PC-3 (cell line): ENCODE data around the gene KLF5. TPM values are rescaled to one million over a fixed set of nuclear protein-coding genes. Genes with fewer than 3 reads are reported as not detected.
"Not testable (repeated sequence)": the region's sequence is repeated elsewhere in the genome, so short reads cannot be mapped to it uniquely, and the experiment has no call there.

Source experiments
- ATAC-seq: fragments of 200-7000 bp; cut with Tn5 transposase; 2 replicates; pipeline ENCODE4 v1.9.1; 2020; ENCODE audit warnings: mild to moderate bottlenecking, moderate library complexity
- BruUV-seq: library from RNA; stranded (reverse); fragments of 400-500 nt; replicated peaks from 2 replicates; lab custom pipeline; 2021; lab: Mats Ljungman, UMichigan
- CTCF ChIA-PET: fragments of 300-600 bp; sonication (Branson Sonifier 250); formaldehyde crosslinking; loops from one replicate; lab custom pipeline; 2022; ENCODE audit warnings: antibody characterized with exemption; lab: Charles Lee
- POLR2A ChIA-PET: fragments of 300-600 bp; sonication (Branson Sonifier 250); formaldehyde crosslinking; loops from one replicate; lab custom pipeline; 2022; ENCODE audit warnings: antibody characterized with exemption; ENCODE audit not compliant: unreplicated experiment; lab: Charles Lee
- DNase-seq: peaks from one replicate; pipeline ENCODE4 v3.0.0-alpha.2; 2015
- H2AFZ ChIP-seq: fragments of 300-600 bp; sonication (generic); 2 replicates; pipeline ENCODE4 v1.6.0; 2016; ENCODE audit warnings: antibody characterized with exemption, low read length
- H3F3A ChIP-seq: fragments of 300-600 bp; sonication (generic); one replicate; pipeline ENCODE4 v1.6.0; 2017; ENCODE audit warnings: antibody characterized with exemption, low read length, control low read depth, mild to moderate bottlenecking; ENCODE audit not compliant: unreplicated experiment
- H3K27ac ChIP-seq: fragments of 300-600 bp; sonication (generic); 2 replicates; pipeline ENCODE4 v1.5.1; 2016; ENCODE audit warnings: mild to moderate bottlenecking, low read length
- H3K27me3 ChIP-seq: fragments of 300-600 bp; sonication (generic); 2 replicates; pipeline ENCODE4 v1.6.1; 2016; ENCODE audit warnings: low read length, mixed read lengths
- H3K36me3 ChIP-seq: fragments of 300-600 bp; sonication (generic); 2 replicates; pipeline ENCODE4 v1.6.1; 2016; ENCODE audit warnings: low read depth, mixed run types, low read length, mixed read lengths
- H3K4me1 ChIP-seq: fragments of 300-600 bp; sonication (generic); 2 replicates; pipeline ENCODE4 v1.5.1; 2016; ENCODE audit warnings: low read length; ENCODE audit not compliant: insufficient read depth
- H3K4me2 ChIP-seq: fragments of 300-600 bp; sonication (generic); 2 replicates; pipeline ENCODE4 v1.6.0; 2016; ENCODE audit warnings: low read length
- H3K4me3 ChIP-seq: fragments of 300-600 bp; sonication (generic); 2 replicates; pipeline ENCODE4 v1.5.1; 2016; ENCODE audit warnings: mild to moderate bottlenecking, low read length, mixed read lengths
- H3K79me2 ChIP-seq: fragments of 300-600 bp; sonication (generic); 2 replicates; pipeline ENCODE4 v1.6.1; 2017; ENCODE audit warnings: low read length, mixed read lengths
- H3K9ac ChIP-seq: fragments of 300-600 bp; sonication (generic); 2 replicates; pipeline ENCODE4 v1.6.0; 2016; ENCODE audit warnings: mild to moderate bottlenecking, low read length
- H3K9me2 ChIP-seq: fragments of 300-600 bp; sonication (generic); replicated peaks from 2 replicates; pipeline ENCODE4 v1.6.1; 2016; ENCODE audit warnings: mixed run types, low read length, mixed read lengths
- H3K9me3 ChIP-seq: fragments of 300-600 bp; sonication (generic); 2 replicates; pipeline ENCODE4 v1.6.1; 2016; ENCODE audit warnings: low read length, mixed read lengths
- H4K20me1 ChIP-seq: fragments of 300-600 bp; sonication (generic); 2 replicates; pipeline ENCODE4 v1.6.1; 2016; ENCODE audit warnings: low read length, mixed read lengths
- EZH2 ChIP-seq: fragments of 300-600 bp; sonication (generic); IDR thresholded peaks from one replicate; pipeline ENCODE4 v1.6.1; 2017; ENCODE audit warnings: antibody characterized with exemption, mild to moderate bottlenecking, low read length; ENCODE audit not compliant: unreplicated experiment
- EZH2phosphoT487 ChIP-seq: fragments of 300-600 bp; sonication (generic); IDR thresholded peaks from 2 replicates; pipeline ENCODE4 v1.6.1; 2018; ENCODE audit warnings: mild to moderate bottlenecking, antibody characterized with exemption, low read length, borderline replicate concordance
- intact Hi-C: fragments of 100-400 bp; cut with micrococcal nuclease; formaldehyde crosslinking; loops from 2 replicates; pipeline ENCODE4 v1.9.0; 2023
- total RNA-seq: library from RNA; depleted of rRNA; stranded (reverse); fragments of >200 nt; gene quantifications from 2 replicates; pipeline ENCODE4 v1.2.3, GENCODE V29; 2014
- TF ChIP-seq, protein P1 (sequence below): fragments of 300-600 bp; sonication (generic); conservative IDR thresholded peaks from 2 replicates; pipeline ENCODE4 v1.5.1; 2017; ENCODE audit warnings: antibody characterized with exemption, low read depth, mild to moderate bottlenecking, low read length

KLF5 gene
- total RNA-seq, 1 experiment from 2014 or later: 53.7 TPM

DNA sequence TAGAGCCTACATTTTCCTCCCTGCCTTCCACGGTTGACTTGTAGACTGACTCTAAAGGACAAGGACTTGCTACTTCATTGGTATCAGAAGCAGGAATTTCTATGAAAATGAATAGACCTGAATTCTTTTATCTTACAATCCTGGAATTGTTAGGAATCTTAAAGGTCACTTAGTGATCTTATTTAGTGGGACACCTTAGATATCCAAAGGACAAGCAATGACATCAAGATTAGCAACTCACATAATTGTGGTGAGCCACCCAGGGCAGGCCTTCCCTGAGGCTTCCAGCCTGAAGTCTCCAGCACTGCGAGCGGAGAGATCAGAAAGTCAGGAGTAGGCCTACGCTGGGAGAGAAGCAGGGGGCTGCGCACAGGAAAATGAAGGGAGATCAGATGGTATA lies 37.8 kb downstream of the KLF5 start:
- ChIA-PET CTCF (no interaction called here), POLR2A (no interaction called here)
- 0 out of 2 replicates have a peak overlapping the region, but pooled peaks have one; percentile 32 for H2AFZ ChIP-seq
- H3K27me3 ChIP-seq: no peaks in the 10 kb centered on the region
- peak overlapping the region; percentile 51 for H3K27ac ChIP-seq
- H3K79me2 ChIP-seq: no peaks in the 10 kb centered on the region
- H3K4me1 ChIP-seq: peaks cover 15% of the 10 kb centered on the region
- peak overlapping the region; percentile 44; the same call in 1 of the 2 replicates for H3K4me2 ChIP-seq
- intact Hi-C loops: no loop called here
- no peaks in the 10 kb centered on the region for H3F3A ChIP-seq
- TF ChIP-seq, protein P1, sequence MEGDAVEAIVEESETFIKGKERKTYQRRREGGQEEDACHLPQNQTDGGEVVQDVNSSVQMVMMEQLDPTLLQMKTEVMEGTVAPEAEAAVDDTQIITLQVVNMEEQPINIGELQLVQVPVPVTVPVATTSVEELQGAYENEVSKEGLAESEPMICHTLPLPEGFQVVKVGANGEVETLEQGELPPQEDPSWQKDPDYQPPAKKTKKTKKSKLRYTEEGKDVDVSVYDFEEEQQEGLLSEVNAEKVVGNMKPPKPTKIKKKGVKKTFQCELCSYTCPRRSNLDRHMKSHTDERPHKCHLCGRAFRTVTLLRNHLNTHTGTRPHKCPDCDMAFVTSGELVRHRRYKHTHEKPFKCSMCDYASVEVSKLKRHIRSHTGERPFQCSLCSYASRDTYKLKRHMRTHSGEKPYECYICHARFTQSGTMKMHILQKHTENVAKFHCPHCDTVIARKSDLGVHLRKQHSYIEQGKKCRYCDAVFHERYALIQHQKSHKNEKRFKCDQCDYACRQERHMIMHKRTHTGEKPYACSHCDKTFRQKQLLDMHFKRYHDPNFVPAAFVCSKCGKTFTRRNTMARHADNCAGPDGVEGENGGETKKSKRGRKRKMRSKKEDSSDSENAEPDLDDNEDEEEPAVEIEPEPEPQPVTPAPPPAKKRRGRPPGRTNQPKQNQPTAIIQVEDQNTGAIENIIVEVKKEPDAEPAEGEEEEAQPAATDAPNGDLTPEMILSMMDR: no peak
- no peak for TF ChIP-seq EZH2phosphoT487
- H3K36me3 ChIP-seq: no peaks in the 10 kb centered on the region
- no peaks in the 10 kb centered on the region for H4K20me1 ChIP-seq
- no TSS peak for BruUV-seq
- no peak overlapping the region for H3K4me3 ChIP-seq
- no peaks in the 10 kb centered on the region for H3K9me2 ChIP-seq
- ATAC-seq (no peak), DNase-seq (no peak)
- no peak overlapping the region for H3K9ac ChIP-seq
- no peaks in the 10 kb centered on the region for H3K9me3 ChIP-seq

DNA sequence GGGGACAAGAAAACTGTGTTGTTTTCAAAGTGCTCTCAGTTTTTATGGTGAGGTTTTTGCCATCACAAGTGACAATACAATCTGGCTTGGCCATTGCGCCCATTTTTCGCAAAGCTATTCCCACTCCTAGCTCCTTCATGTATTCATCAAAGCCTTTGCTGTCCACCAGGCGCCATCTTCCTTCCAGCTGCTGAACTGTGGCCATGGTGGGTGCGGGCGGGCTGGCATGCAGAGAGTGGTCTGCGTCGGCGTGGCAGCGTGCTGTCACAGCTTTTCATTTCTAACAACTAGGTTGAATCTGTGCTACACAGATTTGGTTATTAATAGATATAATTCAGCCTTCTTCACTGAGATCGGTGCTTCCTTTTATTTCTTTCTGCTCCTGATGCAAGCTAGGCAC lies 42.0 kb downstream of the KLF5 start:
- H3K36me3 ChIP-seq, H3K9me2 ChIP-seq, CTCF ChIA-PET, H3K27ac ChIP-seq, H3K79me2 ChIP-seq, H3K27me3 ChIP-seq, H3K4me3 ChIP-seq, DNase-seq, H3K4me2 ChIP-seq, POLR2A ChIA-PET, ATAC-seq, H3F3A ChIP-seq, BruUV-seq, H2AFZ ChIP-seq, H4K20me1 ChIP-seq, H3K9ac ChIP-seq, H3K9me3 ChIP-seq, intact Hi-C loops: not testable (repeated sequence)
- peaks cover 12% of the 10 kb centered on the region for H3K4me1 ChIP-seq

DNA sequence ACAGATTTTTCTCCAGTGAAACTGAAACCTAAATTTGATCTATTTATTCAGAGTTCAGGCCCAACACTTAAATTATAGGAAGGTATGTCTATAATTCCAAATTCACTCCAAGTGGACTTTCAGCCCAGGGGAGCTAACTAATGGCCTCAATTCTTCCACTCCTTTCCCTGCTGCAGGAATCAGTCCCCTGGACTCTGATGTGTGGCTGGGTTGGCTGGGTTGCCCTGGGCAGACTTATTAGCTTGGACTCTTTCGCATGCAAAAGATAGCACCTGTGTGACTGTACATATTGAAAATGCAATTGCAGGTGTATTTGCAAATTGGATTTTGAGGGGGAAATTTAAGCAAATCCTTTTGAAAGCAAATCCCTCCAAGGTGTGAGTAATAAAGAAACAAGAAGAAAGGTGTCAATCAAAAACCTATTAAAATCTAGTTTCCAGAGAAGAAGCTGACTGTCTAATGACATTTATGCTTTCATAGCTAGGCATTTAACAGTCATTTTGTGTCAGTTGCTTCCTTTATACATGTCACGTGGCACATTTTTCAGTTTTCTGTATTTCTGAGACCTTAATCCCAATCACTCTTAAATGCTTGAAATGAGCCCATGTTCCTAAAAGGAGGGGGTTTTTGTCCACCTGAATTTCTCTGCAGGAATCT lies 42.7 kb downstream of the KLF5 start:
- no TSS peak for BruUV-seq
- ChIA-PET CTCF (no interaction called here), POLR2A (no interaction called here)
- no peak overlapping the region for H3K4me3 ChIP-seq
- no peaks in the 10 kb centered on the region for H3K9me3 ChIP-seq
- H3K27me3 ChIP-seq: no peaks in the 10 kb centered on the region
- H4K20me1 ChIP-seq: no peaks in the 10 kb centered on the region
- TF ChIP-seq, protein P1: no peak
- TF ChIP-seq EZH2: no peak
- TF ChIP-seq EZH2phosphoT487: no peak
- no peak overlapping the region for H2AFZ ChIP-seq
- no peak for ATAC-seq
- H3K4me2 ChIP-seq: no peak overlapping the region
- intact Hi-C loops: no loop called here
- no peak for DNase-seq
- no peak overlapping the region for H3K9ac ChIP-seq
- H3K36me3 ChIP-seq: no peaks in the 10 kb centered on the region
- H3K79me2 ChIP-seq: no peaks in the 10 kb centered on the region
- H3K9me2 ChIP-seq: no peaks in the 10 kb centered on the region
- H3K27ac ChIP-seq: no peak overlapping the region
- H3K4me1 ChIP-seq: peaks cover 5% of the 10 kb centered on the region
- no peaks in the 10 kb centered on the region for H3F3A ChIP-seq
